Dedifferentiated amniotic fluid mesenchymal stem cell (primary cell): ENCODE results near the gene UNC13C.

Experiments
- DNase-seq: peaks from one replicate; pipeline ENCODE4 v3.0.0-alpha.2; 2016; ENCODE audit errors: extremely low spot score

The UNC13C gene

DNA sequence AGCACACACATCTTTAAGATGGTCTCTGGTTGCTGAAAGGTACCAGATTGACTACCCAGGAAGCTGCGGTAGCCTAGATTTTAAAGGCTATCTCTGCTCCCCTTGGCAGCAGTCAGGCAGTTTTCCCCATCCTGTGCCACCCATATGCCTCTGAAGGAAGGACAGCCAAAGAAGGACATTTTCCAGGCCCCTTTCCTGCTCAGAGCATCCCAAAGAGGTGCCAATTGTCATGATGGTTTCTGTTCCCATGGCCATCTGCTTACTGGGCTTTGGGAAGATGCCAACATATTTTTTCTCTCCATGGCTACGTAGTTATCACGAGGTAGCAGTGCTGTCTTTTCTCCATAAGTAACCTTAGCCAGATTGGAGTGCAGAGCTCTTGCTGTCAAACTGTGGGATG is 39.7 kb downstream of the UNC13C start:
- no peak for DNase-seq

- no peak for DNase-seq
Observed at GRCh38 chr15:54026258-54026657, 48.0 kb downstream of the UNC13C start.

- no peak for DNase-seq
Observed at GRCh38 chr15:54026891-54027290, 48.6 kb downstream of the UNC13C start.

GRCh38 chr15:54029081-54029480 is 50.8 kb downstream of the UNC13C start:
- no peak for DNase-seq

- no peak for DNase-seq
Observed at GRCh38 chr15:54032066-54032465, 53.8 kb downstream of the UNC13C start.

DNA sequence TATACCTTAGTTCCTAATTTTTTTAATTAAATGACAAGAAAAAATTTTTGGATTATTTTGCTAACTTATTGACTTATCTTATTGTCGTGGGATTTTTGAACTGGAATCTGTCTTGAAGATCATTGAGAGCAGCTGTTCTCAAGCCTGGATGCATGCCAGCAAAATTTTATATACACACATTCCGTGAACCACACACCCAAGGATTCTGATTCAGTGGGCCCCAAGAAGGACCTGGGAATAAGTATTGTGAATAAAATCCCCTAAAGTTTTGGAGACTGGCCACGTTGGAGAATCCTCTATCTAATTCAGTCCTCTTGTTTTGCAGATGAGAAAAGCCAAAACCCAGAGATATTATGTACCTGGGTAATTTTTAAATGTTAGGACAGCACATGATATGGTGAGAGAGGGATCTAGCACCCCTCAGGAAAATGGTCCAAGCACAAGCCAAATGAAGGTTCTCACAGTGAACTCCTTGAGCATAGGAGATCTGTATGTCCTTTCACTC is 55.2 kb downstream of the UNC13C start:
- no peak for DNase-seq

- no peak for DNase-seq
Observed at GRCh38 chr15:54033869-54034458, 55.7 kb downstream of the UNC13C start.

DNA sequence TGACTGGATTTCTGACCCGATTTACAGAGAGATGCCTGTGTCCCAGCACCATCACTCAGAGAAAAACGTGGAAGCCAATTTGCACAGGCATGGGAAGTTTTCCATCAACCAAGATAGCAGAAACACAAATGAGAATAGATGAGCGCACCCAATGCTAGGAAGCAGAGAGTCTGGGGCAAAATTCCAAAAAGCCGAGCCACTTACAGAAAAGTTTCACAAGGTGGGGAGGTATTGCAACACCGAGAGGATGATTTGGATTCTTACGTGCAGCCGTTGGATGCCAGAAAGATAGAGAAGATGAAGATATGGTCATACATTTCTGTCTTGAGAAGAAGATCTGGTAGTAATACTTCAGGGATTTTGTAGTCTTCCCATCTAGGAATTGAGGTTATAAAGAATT is 57.4 kb downstream of the UNC13C start:
- DNase-seq = no peak

GRCh38 chr15:54045397-54045796 is 67.2 kb downstream of the UNC13C start:
- no peak for DNase-seq

DNA sequence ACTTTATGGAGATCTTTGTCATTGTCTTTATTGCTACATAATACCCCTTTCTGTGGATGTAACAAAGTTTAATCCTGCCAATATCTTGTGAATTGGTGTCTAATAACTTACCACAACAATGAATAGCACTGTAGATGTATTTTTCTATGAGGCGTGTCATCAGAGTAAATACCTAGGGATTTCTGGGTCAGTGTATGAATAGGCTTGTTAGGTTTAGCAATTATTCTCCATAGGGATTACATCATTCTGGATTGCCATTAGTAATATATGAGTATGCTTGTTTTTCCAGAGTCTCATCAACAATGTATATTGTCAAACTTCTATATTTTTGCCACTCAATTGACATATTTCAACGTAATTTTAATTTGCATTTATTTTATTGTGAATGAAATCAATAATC is 67.9 kb downstream of the UNC13C start:
- DNase-seq = no peak

DNA sequence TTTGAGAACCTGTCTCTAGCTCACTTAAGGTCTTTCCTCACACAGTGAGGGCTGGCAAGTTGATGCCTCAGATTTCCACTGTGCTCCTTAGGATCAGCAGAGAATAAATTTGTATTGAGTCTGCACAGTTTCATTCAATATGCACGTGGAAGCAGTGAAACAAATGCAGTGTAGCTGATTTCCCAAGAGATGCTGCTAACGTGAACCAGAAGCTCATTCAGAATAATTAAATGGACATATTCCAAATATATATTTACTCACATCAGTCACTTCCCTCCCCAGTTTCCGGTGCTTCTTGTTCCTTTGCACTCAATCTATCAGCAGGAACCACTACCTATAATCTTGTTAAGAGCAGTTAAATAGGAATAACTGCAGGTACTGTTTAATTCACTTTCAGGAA is 86.1 kb downstream of the UNC13C start:
- no peak for DNase-seq

DNA sequence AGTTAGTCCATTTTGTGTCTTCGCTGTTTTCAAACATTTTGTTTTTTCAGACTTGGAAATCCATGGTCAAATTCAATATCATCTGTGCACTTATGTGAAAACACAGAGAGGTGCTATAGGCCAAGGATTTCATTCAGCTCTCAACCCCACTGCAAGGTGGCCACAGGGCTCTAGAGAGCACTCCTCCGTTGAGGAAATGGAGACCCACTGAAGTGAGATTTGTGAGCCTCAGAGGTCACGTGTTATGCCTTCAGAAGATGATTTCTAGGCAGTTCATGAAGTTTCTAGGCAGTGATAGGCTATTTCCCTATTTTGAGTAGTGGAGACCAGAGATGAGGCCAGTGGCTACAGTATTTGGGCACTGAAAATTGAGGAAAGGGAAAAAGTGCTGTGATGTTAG is 88.2 kb downstream of the UNC13C start:
- DNase-seq = no peak

DNA sequence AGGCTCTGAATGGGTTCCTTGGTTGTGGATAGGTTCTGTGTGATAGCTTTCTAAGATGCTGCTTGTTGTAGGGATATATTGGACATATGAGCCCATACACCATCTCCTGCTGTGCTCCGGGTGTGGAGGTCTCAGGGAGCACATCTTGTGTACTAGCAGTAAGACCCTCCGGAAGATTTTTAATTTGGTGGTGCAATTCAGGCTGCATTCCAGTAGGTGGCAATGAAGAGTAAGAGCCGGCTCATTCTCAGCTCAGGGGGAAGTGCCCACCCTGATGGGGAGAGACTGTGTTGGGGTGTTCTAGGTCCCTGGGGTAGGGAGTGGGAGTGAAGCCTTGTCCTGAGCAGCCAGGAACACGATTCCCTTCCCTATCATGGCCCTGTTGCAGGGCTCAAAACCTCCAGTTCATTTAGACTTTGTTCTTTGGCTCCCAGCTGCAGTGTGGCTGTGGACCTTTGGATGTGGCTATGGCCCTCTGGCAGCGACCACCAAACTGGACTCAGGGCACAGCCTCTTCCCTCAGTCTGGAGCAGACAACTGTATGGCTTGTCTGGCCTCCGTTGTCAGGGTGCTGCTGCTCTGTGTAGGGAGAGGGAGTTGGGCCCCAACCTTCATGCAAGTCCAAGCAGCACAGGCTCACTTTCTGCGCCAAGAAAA is 104.7 kb downstream of the UNC13C start:
- no peak for DNase-seq

- DNase-seq = no peak
Observed at GRCh38 chr15:54083501-54083900, 105.3 kb downstream of the UNC13C start.

DNA sequence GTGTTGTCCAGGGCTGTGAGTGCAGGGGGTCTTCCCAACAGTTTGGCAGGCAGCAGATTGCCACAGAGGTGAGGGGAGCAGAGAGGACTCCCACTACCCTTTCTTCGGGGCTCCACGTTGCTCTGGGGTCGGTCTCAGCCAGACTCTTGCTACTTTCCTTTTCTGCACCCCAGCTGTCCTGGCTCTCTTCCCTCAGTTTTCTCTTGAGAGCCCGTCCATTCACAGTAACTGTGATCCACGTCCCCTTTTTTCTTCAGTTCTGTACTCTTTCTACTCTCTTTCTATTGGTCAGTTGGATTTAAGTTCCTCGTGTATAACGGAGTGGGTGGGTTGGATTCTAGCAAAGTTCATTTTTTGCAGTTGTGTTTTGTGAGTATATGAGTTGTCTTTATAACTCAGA is 105.8 kb downstream of the UNC13C start:
- no peak for DNase-seq

DNA sequence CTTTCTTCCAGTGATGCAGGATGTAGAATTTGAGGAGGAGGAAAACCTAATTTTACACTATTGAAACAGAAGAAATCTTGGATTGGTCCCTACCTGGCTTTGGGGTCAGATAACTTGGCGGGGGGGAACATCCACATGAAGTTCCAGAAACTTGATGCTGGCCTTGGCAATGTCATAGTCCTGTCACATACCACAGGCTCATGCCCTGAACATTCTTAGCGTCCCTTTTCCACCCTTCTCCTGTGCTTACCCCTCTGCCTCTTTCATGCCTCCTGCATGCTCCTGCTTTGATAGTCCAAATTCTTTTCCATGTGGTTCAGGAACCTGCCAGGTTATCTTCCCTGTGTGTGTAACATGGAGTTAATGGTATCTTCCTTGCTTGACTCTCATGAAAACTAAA is 110.6 kb downstream of the UNC13C start:
- DNase-seq = no peak

GRCh38 chr15:54089776-54090175 is 111.5 kb downstream of the UNC13C start:
- DNase-seq = no peak

DNA sequence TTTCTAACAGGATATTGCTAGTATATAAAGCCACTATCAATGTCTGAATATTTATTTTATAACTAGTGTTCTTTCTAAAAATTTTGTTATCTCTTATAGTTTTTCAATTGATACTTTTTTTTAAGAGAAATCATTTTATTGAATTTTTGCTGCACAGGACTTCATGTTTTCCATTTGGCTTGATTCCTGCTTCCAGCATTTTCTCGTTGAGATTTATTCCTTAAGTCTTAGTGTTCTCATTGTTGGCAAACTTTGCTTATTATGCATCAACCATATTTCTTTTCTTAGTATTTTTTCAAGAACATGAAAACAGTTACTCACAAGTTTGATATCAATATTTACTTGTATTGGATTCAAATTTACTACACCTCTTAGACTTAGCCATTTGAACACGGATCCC is 113.4 kb downstream of the UNC13C start:
- DNase-seq = no peak

DNA sequence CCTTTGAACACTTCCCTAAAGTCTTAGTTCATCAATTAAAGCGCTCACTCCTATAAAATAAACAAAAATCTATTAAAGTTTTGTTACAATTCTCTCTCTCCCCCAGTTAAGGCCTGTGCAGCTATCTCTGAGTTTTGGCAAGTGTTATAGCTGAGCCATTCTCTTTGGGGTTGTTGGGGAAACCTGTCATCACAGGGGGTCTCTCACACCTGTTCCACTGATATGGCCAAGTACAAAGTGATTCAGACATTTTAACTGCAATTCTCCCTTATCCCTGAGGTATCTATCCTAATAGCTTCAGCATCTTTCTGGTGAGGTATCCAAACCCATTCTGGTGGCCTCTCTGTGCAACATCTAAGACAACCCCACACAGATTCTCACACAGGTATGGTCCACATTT is 116.4 kb downstream of the UNC13C start:
- DNase-seq = no peak

GRCh38 chr15:54097019-54097418 is 118.8 kb downstream of the UNC13C start:
- DNase-seq = no peak

DNA sequence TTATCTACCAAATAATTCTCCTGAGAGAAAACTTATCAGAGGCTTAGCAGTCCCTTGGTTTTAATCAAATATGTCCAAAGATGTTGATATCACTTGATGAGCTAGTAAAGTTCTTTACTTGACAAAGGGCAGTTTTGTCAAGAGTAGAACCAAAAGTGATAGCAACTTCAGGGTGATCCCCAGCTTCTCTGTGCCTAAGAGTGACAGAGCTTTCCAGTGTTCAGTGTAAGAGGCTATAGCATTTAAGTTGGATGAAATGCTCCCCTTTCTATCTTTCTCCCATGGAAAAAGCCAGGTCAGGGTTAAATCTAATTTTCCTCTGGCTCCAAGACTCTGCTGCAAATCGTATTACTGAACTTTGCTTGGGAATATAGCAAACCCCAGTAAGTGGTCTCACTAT is 120.8 kb downstream of the UNC13C start:
- DNase-seq = no peak

DNA sequence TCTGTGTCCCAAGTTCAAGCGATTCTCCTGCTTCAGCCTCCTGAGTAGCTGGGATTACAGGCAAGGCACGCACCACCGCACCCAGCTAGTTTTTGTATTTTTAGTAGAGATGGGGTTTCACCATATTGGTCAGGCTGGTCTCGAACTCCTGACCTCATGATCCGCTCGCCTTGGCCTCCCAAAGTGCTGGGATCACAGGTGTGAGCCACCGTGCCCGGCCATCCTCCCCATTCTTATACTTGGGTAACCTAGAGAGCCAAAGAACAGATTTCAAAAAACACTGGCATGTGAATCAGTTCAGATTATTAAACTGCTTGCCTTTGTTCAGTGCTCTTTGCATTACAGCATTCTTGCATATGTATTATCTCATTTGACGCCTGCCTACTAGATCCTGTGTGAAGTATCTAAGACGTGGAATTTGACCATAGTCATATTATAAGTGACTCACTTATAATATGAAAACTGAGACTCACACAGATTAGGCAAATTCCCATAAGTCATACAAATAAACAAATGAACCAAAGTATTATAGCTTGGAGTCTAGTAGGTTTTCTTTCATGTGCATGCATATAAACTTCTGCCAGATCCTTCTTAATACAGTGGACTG is 123.5 kb downstream of the UNC13C start:
- no peak for DNase-seq

DNA sequence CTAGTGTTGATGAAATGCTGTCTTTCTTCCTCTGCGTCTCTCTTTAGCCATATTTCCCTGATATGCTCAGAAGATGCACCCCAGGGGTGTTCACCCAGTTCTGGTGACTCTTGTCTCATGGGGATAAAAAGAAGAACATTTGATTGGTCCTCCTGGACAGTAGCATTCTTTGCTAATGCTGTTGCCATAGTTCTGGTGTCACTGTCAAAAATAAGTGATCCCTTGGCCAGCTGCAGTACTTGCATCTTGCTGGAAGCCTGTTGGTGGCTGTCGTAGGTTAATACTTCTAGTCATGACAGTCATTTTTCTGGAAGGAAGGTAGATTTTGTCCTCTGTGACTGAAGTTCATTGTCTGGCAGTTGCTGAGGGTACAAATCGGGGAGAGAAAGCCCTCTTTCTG is 124.5 kb downstream of the UNC13C start:
- DNase-seq = no peak
